Activated CD8-positive, alpha-beta memory T cell treated with anti-CD3 and anti-CD28 coated beads, Interleukin-2, amount 50 U/mL, for 48 hours (primary cell): Measurements from ENCODE around the gene SUN2.

ENCODE experiments used
- DNase-seq: peaks from one replicate; pipeline ENCODE4 v3.0.0-alpha.2; 2020

SUN2 gene

GRCh38 chr22:38689651-38690050 lies 66.1 kb downstream of the SUN2 start:
- no peak for DNase-seq

DNA sequence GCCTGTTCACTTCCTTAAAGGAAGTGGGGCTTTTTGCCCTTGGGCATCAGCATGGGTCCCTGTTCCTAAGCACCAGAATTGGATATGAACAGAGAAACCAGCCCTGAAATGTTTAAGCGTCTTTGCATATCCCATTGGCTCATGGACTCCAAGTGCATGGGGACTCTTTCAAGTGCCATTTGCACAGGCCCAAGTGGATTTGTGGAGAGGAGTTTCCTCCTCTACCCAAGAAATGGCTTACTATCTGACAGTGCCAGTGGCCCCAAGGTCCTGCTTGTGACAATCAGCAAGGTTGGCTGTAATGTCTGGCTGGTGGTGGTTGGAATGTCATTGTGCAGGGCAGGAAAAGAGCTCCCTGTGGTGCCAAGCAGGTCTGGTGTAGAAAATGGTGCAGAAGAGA lies 70.0 kb downstream of the SUN2 start:
- DNase-seq = no peak

DNA sequence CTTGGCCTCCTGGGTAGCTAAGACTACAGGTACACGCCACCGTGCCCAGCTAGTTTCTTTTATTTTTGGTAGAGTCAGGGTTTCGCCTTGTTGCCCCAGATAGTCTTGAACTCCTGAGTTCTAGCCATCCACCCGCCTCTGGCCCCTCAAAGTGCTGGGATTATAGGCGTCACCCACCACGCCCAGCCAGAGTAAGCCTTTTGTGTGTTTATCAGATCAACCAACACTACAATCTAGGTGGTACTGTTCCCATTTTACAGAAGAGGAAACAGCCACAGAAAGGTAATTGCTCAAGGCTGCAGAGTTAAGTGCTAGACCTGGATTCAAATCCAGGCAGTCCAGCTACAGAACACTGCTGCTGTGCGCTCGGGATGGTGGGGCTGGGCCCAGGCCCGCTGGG lies 70.9 kb downstream of the SUN2 start:
- DNase-seq = no peak
